Measurements from ENCODE around the gene USP17L30. TPM values are rescaled to one million over a fixed set of nuclear protein-coding genes. Genes with fewer than 3 reads are reported as not detected.
"Not testable (repeated sequence)": the region's sequence is repeated elsewhere in the genome, so short reads cannot be mapped to it uniquely, and the experiment has no call there.

USP17L30 gene
- polyA plus RNA-seq (ENCODE audit: low read depth in 6 of 6): not detected

GRCh38 chr4:9362829-9363228 lies at the start of gene USP17L30:
Gene USP17L30, plus strand, starts transcription at chr4:9363129. Its CDS starts 0 bp downstream, at chr4:9363129.
- not testable (repeated sequence) for H3K27me3 Mint-ChIP-seq; H3K4me3 Mint-ChIP-seq; H3K36me3 Mint-ChIP-seq; H3K27ac Mint-ChIP-seq; H3K4me1 Mint-ChIP-seq; DNase-seq; ATAC-seq (ENCODE audit: low read depth in 2 of 2); H3K9me3 Mint-ChIP-seq

- not testable (repeated sequence) for H3K9me3 Mint-ChIP-seq; H3K4me3 Mint-ChIP-seq; H3K4me1 Mint-ChIP-seq; DNase-seq; H3K36me3 Mint-ChIP-seq; H3K27me3 Mint-ChIP-seq; ATAC-seq (ENCODE audit: low read depth in 2 of 2); H3K27ac Mint-ChIP-seq
These were observed 38.7 kb upstream of the USP17L30 start for GRCh38 chr4:9324191-9324590.

- not testable (repeated sequence) for ATAC-seq (ENCODE audit: low read depth in 2 of 2); DNase-seq; H3K27ac Mint-ChIP-seq; H3K36me3 Mint-ChIP-seq; H3K9me3 Mint-ChIP-seq; H3K27me3 Mint-ChIP-seq; H3K4me1 Mint-ChIP-seq; H3K4me3 Mint-ChIP-seq
These were observed 38.1 kb upstream of the USP17L30 start, which contains the start of gene USP17L24 for GRCh38 chr4:9324865-9325264. Gene USP17L24, plus strand, starts transcription at chr4:9325165. Its CDS starts 0 bp downstream, at chr4:9325165.

- not testable (repeated sequence) for H3K4me1 Mint-ChIP-seq; H3K4me3 Mint-ChIP-seq; H3K36me3 Mint-ChIP-seq; ATAC-seq (ENCODE audit: low read depth in 2 of 2); H3K27ac Mint-ChIP-seq; DNase-seq; H3K9me3 Mint-ChIP-seq; H3K27me3 Mint-ChIP-seq
These were observed 33.3 kb upstream of the USP17L30 start, which contains the start of gene USP17L25 for GRCh38 chr4:9329611-9330010. Gene USP17L25, plus strand, starts transcription at chr4:9329911. Its CDS starts 0 bp downstream, at chr4:9329911.

- not testable (repeated sequence) for DNase-seq, H3K36me3 Mint-ChIP-seq, H3K4me1 Mint-ChIP-seq
These were observed 28.6 kb upstream of the USP17L30 start, which contains the start of gene USP17L26 for GRCh38 chr4:9334358-9334757. Gene USP17L26, plus strand, starts transcription at chr4:9334658. Its CDS starts 0 bp downstream, at chr4:9334658.

GRCh38 chr4:9339103-9339502 lies 23.8 kb upstream of the USP17L30 start, which contains the start of gene USP17L5:
Gene USP17L5, plus strand, starts transcription at chr4:9339403. Its CDS starts 0 bp downstream, at chr4:9339403.
- H3K36me3 Mint-ChIP-seq; H3K9me3 Mint-ChIP-seq; H3K4me3 Mint-ChIP-seq; H3K27me3 Mint-ChIP-seq; DNase-seq; ATAC-seq (ENCODE audit: low read depth in 2 of 2); H3K27ac Mint-ChIP-seq; H3K4me1 Mint-ChIP-seq: not testable (repeated sequence)

More at GRCh38 chr4:9334358-9334757, 28.6 kb upstream of the USP17L30 start, which contains the start of gene USP17L26:
- not testable (repeated sequence) for ATAC-seq (ENCODE audit: low read depth in 2 of 2); H3K9me3 Mint-ChIP-seq; H3K27me3 Mint-ChIP-seq; H3K4me3 Mint-ChIP-seq; H3K27ac Mint-ChIP-seq

- not testable (repeated sequence) for H3K9me3 Mint-ChIP-seq; ATAC-seq (ENCODE audit: low read depth in 2 of 2)
These were observed 19.1 kb upstream of the USP17L30 start, which contains the start of gene USP17L27 for GRCh38 chr4:9343848-9344247. Gene USP17L27, plus strand, starts transcription at chr4:9344148. Its CDS starts 0 bp downstream, at chr4:9344148.

GRCh38 chr4:9348593-9348992 lies 14.3 kb upstream of the USP17L30 start, which contains the start of gene USP17L28:
Gene USP17L28, plus strand, starts transcription at chr4:9348893. Its CDS starts 0 bp downstream, at chr4:9348893.
- H3K27me3 Mint-ChIP-seq; H3K36me3 Mint-ChIP-seq; H3K27ac Mint-ChIP-seq; DNase-seq; H3K9me3 Mint-ChIP-seq; H3K4me3 Mint-ChIP-seq; H3K4me1 Mint-ChIP-seq; ATAC-seq (ENCODE audit: low read depth in 2 of 2): not testable (repeated sequence)

More at GRCh38 chr4:9343848-9344247, 19.1 kb upstream of the USP17L30 start, which contains the start of gene USP17L27:
- H3K4me1 Mint-ChIP-seq, H3K4me3 Mint-ChIP-seq, DNase-seq, H3K36me3 Mint-ChIP-seq, H3K27me3 Mint-ChIP-seq, H3K27ac Mint-ChIP-seq: not testable (repeated sequence)

GRCh38 chr4:9350866-9351265 lies 12.1 kb upstream of the USP17L30 start:
- H3K36me3 Mint-ChIP-seq; H3K9me3 Mint-ChIP-seq; DNase-seq; ATAC-seq (ENCODE audit: low read depth in 2 of 2); H3K4me3 Mint-ChIP-seq; H3K27me3 Mint-ChIP-seq; H3K4me1 Mint-ChIP-seq; H3K27ac Mint-ChIP-seq: not testable (repeated sequence)

- H3K36me3 Mint-ChIP-seq; ATAC-seq (ENCODE audit: low read depth in 2 of 2); H3K27me3 Mint-ChIP-seq; DNase-seq; H3K4me3 Mint-ChIP-seq; H3K27ac Mint-ChIP-seq; H3K4me1 Mint-ChIP-seq; H3K9me3 Mint-ChIP-seq: not testable (repeated sequence)
These were observed 9.6 kb upstream of the USP17L30 start, which contains the start of gene USP17L29 for GRCh38 chr4:9353338-9353737. Gene USP17L29, plus strand, starts transcription at chr4:9353638. Its CDS starts 0 bp downstream, at chr4:9353638.

- H3K27me3 Mint-ChIP-seq; ATAC-seq (ENCODE audit: low read depth in 2 of 2); H3K9me3 Mint-ChIP-seq; H3K36me3 Mint-ChIP-seq; H3K4me1 Mint-ChIP-seq; DNase-seq: not testable (repeated sequence)
- Mint-ChIP-seq H3K27ac (peak overlapping the region in 1 of 6 donors; percentile 21), H3K4me3 (peak overlapping the region in 1 of 8 donors; percentile 15)
These were observed 17.0 kb downstream of the USP17L30 start for GRCh38 chr4:9379881-9380280.

- H3K4me3 Mint-ChIP-seq: peak overlapping the region in 4 of 8 donors; percentile 29 to 74 (median 53)
- not testable (repeated sequence) for ATAC-seq (ENCODE audit: low read depth in 2 of 2)
These were observed 18.1 kb downstream of the USP17L30 start for GRCh38 chr4:9381012-9381534.

GRCh38 chr4:9384126-9384525 lies 21.2 kb downstream of the USP17L30 start:
- H3K27ac Mint-ChIP-seq: no peak overlapping the region
- no peak for ATAC-seq (ENCODE audit: low read depth in 2 of 2)
- peaks cover 0 to 2% (median 0%) of the 10 kb centered on the region in 3 donors for H3K4me1 Mint-ChIP-seq
- no peaks in the 10 kb centered on the region for H3K9me3 Mint-ChIP-seq
- no peak for DNase-seq
- no peaks in the 10 kb centered on the region for H3K36me3 Mint-ChIP-seq
- no peaks in the 10 kb centered on the region for H3K27me3 Mint-ChIP-seq
- H3K4me3 Mint-ChIP-seq: no peak overlapping the region

More at GRCh38 chr4:9381012-9381534, 18.1 kb downstream of the USP17L30 start:
- H3K4me1 Mint-ChIP-seq, H3K27me3 Mint-ChIP-seq, H3K9me3 Mint-ChIP-seq, H3K36me3 Mint-ChIP-seq, H3K27ac Mint-ChIP-seq: not testable (repeated sequence)
- DNase-seq: peak; percentile 38

- not testable (repeated sequence) for H3K4me1 Mint-ChIP-seq; ATAC-seq (ENCODE audit: low read depth in 2 of 2); DNase-seq; H3K36me3 Mint-ChIP-seq; H3K27me3 Mint-ChIP-seq; H3K9me3 Mint-ChIP-seq; H3K4me3 Mint-ChIP-seq; H3K27ac Mint-ChIP-seq
These were observed 26.1 kb downstream of the USP17L30 start for GRCh38 chr4:9389001-9389400.
